Measurements from ENCODE around the gene RNF223.

Gene RNF223

GRCh38 chr1:1021010-1021919, 52.8 kb downstream of the RNF223 start:
- Histone ChIP-seq H3K9ac (no peak overlapping the region), H2AFZ (ENCODE audit: low read depth) (no peak overlapping the region), H3K36me3 (ENCODE audit: insufficient read depth) (no peaks in the 10 kb centered on the region), H3K4me1 (ENCODE audit: low read depth, poor library complexity, severe bottlenecking) (peaks cover 16% of the 10 kb centered on the region), H4K20me1 (ENCODE audit: insufficient read depth) (no peaks in the 10 kb centered on the region), H3K4me3 (IDR thresholded peaks at IDR 0.05; ENCODE audit: insufficient read depth, low read depth, low read length) (no peak overlapping the region), H3K27me3 (ENCODE audit: insufficient read depth, low read depth) (peaks cover 54% of the 10 kb centered on the region), H3K79me2 (ENCODE audit: insufficient read depth, low read depth) (no peaks in the 10 kb centered on the region), H3K27ac (no peak overlapping the region), H3K4me2 (peak overlapping the region; percentile 54; the same call in 1 of the 2 replicates)
- TF ChIP-seq CTCF (conservative IDR thresholded peaks at IDR 0.05; ENCODE audit: low read depth, low read length), result no peak
